T-helper 2 cell treated with Interferon-gamma antibody and Interleukin-4, amounts not matched to agents 5 μg/mL and 100 μg/mL, for 36 hours (primary cell): Measurements from ENCODE around the gene FAM217A.
"Not testable (repeated sequence)": the region's sequence is repeated elsewhere in the genome, so short reads cannot be mapped to it uniquely, and the experiment has no call there.

ENCODE experiments used
- DNase-seq: peaks from one replicate; pipeline ENCODE4 v3.0.0; 2021; ENCODE audit warnings: low spot score
- H3K27ac Mint-ChIP-seq: one replicate; pipeline ENCODE4 v1.8.0; 2021; ENCODE audit warnings: mild to moderate bottlenecking, mixed read lengths
- H3K27me3 Mint-ChIP-seq: one replicate; pipeline ENCODE4 v1.8.0; 2021; ENCODE audit warnings: low read depth, mixed read lengths
- H3K36me3 Mint-ChIP-seq: one replicate; pipeline ENCODE4 v1.8.0; 2021; ENCODE audit warnings: low read depth, mixed read lengths
- H3K4me1 Mint-ChIP-seq: one replicate; pipeline ENCODE4 v1.8.0; 2021; ENCODE audit warnings: low read depth, mixed read lengths
- H3K4me3 Mint-ChIP-seq: one replicate; pipeline ENCODE4 v1.8.0; 2022; ENCODE audit warnings: mild to moderate bottlenecking, moderate library complexity, mixed read lengths
- H3K9me3 Mint-ChIP-seq: one replicate; pipeline ENCODE4 v1.8.0; 2021; ENCODE audit warnings: mixed read lengths

The FAM217A gene

GRCh38 chr6:4078691-4079471, at the start of gene FAM217A:
FAM217A (minus strand) TSS chr6:4079137; CDS start chr6:4077414, 1,723 bp downstream.
- Mint-ChIP-seq H3K36me3 (no peaks in the 10 kb centered on the region), H3K27me3 (peaks cover 2% of the 10 kb centered on the region), H3K4me1 (no peaks in the 10 kb centered on the region), H3K4me3 (no peak within 1 kb of the TSS), H3K9me3 (no peaks in the 10 kb centered on the region), H3K27ac (no peak within 1 kb of the TSS)
- no peak for DNase-seq

- DNase-seq = no peak
- no peak overlapping the region for H3K27ac Mint-ChIP-seq
- no peak overlapping the region for H3K4me3 Mint-ChIP-seq
- no peaks in the 10 kb centered on the region for H3K4me1 Mint-ChIP-seq
- H3K36me3 Mint-ChIP-seq = peaks cover 61% of the 10 kb centered on the region
- peaks cover 5% of the 10 kb centered on the region for H3K9me3 Mint-ChIP-seq
- no peaks in the 10 kb centered on the region for H3K27me3 Mint-ChIP-seq
Measured at GRCh38 chr6:4128072-4128471, 49.1 kb upstream of the FAM217A start.

DNA sequence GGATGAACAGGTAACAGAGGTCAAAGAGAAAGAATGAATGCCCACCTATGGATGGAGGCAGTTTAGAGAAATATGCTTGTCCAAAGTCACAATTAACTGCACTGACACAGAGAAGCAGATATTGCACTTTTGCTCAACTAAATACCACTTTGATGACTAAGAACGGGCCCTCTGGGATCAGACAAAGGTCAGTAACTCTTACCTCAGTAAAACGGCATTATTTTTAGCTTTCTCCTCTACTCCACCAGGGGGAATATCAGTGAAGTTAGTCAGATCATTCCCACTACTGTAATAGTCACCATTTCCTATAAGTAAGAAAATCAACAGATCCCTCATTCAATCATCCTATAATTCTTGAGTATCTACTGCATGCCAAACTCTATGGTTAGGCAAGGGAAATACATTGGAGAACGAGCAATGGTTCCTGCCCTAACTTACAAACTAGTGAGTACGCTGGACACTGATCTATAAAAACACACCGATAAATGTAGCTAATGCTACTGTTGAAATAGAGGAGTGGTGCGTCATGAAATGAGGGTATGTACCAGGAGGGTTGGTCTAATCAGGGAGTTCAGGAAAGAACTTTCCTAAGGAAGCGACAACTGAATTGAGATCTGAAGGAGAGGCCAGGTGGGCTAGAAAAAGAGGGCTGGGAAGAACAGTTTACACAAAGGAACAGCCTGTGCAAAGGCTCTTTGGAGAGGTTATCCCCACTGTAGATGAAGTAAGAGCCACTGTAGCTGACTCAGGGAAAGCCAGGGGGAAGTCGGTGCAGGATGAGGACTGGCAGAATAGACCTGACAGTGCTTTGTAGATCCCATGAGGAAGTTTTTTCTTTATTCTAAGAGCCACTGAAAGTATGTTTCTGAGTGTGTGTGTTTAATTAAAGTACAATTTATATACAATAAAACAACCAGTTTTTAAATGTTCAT, 47.3 kb upstream of the FAM217A start:
- no peak overlapping the region for H3K27ac Mint-ChIP-seq
- no peaks in the 10 kb centered on the region for H3K4me1 Mint-ChIP-seq
- H3K9me3 Mint-ChIP-seq = peaks cover 3% of the 10 kb centered on the region
- H3K27me3 Mint-ChIP-seq = no peaks in the 10 kb centered on the region
- DNase-seq = no peak
- no peak overlapping the region for H3K4me3 Mint-ChIP-seq
- peaks cover 58% of the 10 kb centered on the region for H3K36me3 Mint-ChIP-seq

- peaks cover 57% of the 10 kb centered on the region for H3K36me3 Mint-ChIP-seq
- no peaks in the 10 kb centered on the region for H3K4me1 Mint-ChIP-seq
- H3K27me3 Mint-ChIP-seq = no peaks in the 10 kb centered on the region
- H3K4me3 Mint-ChIP-seq = no peak overlapping the region
- no peak overlapping the region for H3K27ac Mint-ChIP-seq
- peaks cover 5% of the 10 kb centered on the region for H3K9me3 Mint-ChIP-seq
- DNase-seq = no peak
Measured at GRCh38 chr6:4125500-4125899, 46.6 kb upstream of the FAM217A start.

DNA sequence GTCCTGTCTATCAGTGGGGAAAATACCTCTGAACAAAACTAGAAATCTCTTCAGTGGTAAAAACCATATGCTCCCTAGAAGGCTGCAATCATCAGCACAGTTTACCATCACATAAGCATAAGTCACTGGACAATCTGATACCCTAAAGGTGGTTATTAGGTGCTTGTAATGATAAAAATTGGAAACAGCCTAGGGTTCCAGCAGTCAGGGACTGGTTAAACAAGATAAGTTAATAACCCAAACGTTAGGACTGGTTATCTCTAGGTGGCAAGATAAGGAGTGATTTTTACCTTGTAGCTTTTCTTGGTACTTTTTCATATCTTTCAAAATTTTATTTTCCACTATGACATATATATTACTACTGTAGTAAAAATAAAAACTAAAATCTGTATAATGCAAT, 45.4 kb upstream of the FAM217A start:
- Mint-ChIP-seq H3K4me3 (no peak overlapping the region), H3K27me3 (no peaks in the 10 kb centered on the region)

GRCh38 chr6:4115741-4116140, 36.8 kb upstream of the FAM217A start:
- H3K27ac Mint-ChIP-seq = no peak overlapping the region
- no peak for DNase-seq
- no peaks in the 10 kb centered on the region for H3K4me1 Mint-ChIP-seq
- peaks cover 38% of the 10 kb centered on the region for H3K36me3 Mint-ChIP-seq
- no peak overlapping the region for H3K4me3 Mint-ChIP-seq
- H3K9me3 Mint-ChIP-seq = peaks cover 8% of the 10 kb centered on the region
- peaks cover 17% of the 10 kb centered on the region for H3K27me3 Mint-ChIP-seq

More for the DNA sequence above, 45.4 kb upstream of the FAM217A start:
- Mint-ChIP-seq H3K36me3 (peaks cover 50% of the 10 kb centered on the region), H3K4me1 (no peaks in the 10 kb centered on the region), H3K27ac (no peak overlapping the region), H3K9me3 (peaks cover 5% of the 10 kb centered on the region)
- DNase-seq = no peak

DNA sequence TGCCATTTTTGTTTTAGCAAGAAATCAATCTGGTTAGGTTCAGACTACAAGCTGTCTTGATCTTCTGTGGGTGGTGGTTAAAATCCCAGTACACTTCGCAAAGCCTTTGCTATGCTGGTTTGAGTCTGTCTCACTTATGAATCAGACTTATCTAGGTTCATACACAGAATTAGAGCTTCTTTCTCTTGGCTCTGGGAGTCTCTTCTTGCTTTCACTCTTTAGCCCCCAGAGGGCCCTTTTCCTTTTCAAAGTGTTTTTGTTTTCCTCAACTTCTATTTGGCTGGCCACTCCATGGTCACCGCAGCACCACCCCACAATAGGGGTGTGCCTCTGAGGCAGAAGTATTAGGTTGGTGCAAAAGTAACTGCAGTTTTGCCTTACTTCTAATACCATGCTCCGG, 35.2 kb upstream of the FAM217A start:
- Mint-ChIP-seq H3K9me3 (peaks cover 8% of the 10 kb centered on the region), H3K36me3 (peaks cover 32% of the 10 kb centered on the region), H3K4me3 (no peak overlapping the region), H3K4me1 (no peaks in the 10 kb centered on the region), H3K27me3 (peaks cover 24% of the 10 kb centered on the region), H3K27ac (no peak overlapping the region)
- no peak for DNase-seq

GRCh38 chr6:4113649-4114048, 34.7 kb upstream of the FAM217A start:
- Mint-ChIP-seq H3K4me3 (no peak overlapping the region), H3K4me1 (no peaks in the 10 kb centered on the region), H3K36me3 (peaks cover 31% of the 10 kb centered on the region), H3K9me3 (peaks cover 8% of the 10 kb centered on the region), H3K27ac (no peak overlapping the region), H3K27me3 (peaks cover 28% of the 10 kb centered on the region)
- no peak for DNase-seq

DNA sequence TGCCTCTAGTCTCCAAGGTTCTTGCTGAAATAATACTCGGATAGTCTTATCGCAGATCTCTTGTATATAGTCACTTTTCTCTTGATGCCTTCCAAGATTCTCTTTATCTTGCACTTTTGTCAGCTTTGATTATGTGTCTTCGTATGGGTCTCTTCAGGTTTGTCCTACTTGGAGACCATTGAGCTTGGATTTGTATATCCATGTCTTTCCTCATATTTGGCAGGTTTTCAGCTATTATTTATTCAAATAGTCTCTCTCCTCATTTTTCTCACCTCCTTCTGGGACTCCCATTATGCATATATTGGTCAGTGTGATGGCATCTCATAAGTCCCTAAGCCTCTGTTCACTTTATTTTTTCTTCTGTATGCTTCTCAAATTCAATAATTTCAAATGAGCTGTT, 33.4 kb upstream of the FAM217A start:
- Mint-ChIP-seq H3K27ac (no peak overlapping the region), H3K4me3 (no peak overlapping the region), H3K27me3 (peaks cover 35% of the 10 kb centered on the region), H3K9me3 (peaks cover 8% of the 10 kb centered on the region), H3K36me3 (peaks cover 28% of the 10 kb centered on the region), H3K4me1 (no peaks in the 10 kb centered on the region)
- DNase-seq = no peak

- not testable (repeated sequence) for H3K4me1 Mint-ChIP-seq, H3K36me3 Mint-ChIP-seq, DNase-seq, H3K9me3 Mint-ChIP-seq, H3K4me3 Mint-ChIP-seq, H3K27ac Mint-ChIP-seq
- H3K27me3 Mint-ChIP-seq = peaks cover 47% of the 10 kb centered on the region
Measured at GRCh38 chr6:4109363-4109815, 30.5 kb upstream of the FAM217A start.

- Mint-ChIP-seq H3K27ac (no peak overlapping the region), H3K9me3 (peaks cover 8% of the 10 kb centered on the region), H3K27me3 (peaks cover 47% of the 10 kb centered on the region), H3K4me3 (no peak overlapping the region), H3K4me1 (no peaks in the 10 kb centered on the region), H3K36me3 (peaks cover 5% of the 10 kb centered on the region)
- no peak for DNase-seq
Measured at GRCh38 chr6:4108561-4109093, 29.7 kb upstream of the FAM217A start.

DNA sequence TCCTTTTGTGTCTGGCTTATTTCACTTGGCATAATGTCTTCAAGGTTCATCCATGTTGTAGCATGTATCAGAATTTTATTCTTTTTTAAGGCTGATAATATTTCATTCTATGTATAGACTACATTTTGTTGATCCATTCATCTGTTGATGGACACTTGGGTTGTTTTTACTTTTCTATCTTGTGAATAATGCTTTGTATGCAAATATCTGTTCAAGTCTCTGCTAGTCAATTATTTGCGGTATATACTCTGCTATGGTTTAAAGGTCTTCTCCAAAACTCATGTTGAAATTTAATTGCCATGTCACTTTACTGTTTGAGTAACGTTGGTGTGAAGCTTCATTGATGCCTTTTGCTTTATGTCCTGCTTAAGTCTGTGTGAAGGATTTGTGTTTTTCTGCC, 28.9 kb upstream of the FAM217A start:
- peaks cover 47% of the 10 kb centered on the region for H3K27me3 Mint-ChIP-seq
- H3K9me3 Mint-ChIP-seq = peaks cover 7% of the 10 kb centered on the region
- H3K4me3 Mint-ChIP-seq = no peak overlapping the region
- H3K27ac Mint-ChIP-seq = no peak overlapping the region
- H3K36me3 Mint-ChIP-seq = peaks cover 3% of the 10 kb centered on the region
- H3K4me1 Mint-ChIP-seq = no peaks in the 10 kb centered on the region
- no peak for DNase-seq

DNA sequence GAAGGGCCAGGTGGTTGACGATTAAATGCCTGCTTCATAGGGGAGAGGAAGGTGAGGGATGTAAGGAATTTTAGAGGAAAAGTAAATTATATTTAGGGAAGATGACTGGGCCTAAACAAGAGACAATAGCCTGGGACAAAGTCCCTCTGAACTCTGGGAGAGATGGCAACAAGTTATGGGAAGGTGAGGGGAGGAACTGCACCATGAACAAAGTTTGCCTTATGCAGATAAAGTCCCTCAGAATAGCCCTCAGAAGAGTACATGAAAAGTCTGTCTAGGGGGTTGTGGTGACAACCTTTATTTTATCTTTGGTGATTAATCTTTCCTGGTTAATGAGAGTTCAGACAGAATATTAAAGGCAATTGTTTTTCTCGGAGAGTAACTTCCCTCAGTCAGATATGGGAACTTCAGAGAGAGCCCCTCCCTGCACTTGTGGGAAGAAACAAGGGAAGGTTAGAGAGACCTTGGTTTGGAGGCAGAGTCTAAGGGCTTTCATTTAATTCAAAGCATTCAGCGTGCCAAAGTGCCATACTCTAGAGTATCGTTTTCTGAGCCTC, 27.1 kb upstream of the FAM217A start:
- Mint-ChIP-seq H3K4me1 (no peaks in the 10 kb centered on the region), H3K36me3 (no peaks in the 10 kb centered on the region), H3K4me3 (no peak overlapping the region), H3K9me3 (no peaks in the 10 kb centered on the region), H3K27me3 (peaks cover 33% of the 10 kb centered on the region), H3K27ac (no peak overlapping the region)
- DNase-seq = no peak

DNA sequence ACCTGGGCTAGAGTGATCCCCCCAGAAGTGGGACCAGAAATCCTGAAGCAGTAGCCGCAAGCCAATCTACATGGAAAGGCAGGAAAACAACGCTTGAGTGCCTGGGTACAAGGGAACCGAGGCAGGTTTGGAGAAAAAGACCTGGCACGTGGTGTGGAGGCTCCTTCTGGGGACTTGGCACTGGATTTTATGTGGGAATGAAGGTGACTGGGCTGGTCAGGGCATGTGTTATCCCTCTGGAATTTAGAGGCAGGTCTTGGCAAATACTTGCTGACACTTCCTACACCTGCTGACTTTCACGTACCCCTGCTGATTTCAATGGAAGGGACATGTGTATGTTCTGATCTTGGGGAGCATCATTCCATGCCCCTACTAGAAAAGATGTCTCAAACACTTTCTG, 25.0 kb upstream of the FAM217A start:
- no peak overlapping the region for H3K4me3 Mint-ChIP-seq
- H3K4me1 Mint-ChIP-seq = no peaks in the 10 kb centered on the region
- DNase-seq = no peak
- no peaks in the 10 kb centered on the region for H3K9me3 Mint-ChIP-seq
- no peaks in the 10 kb centered on the region for H3K36me3 Mint-ChIP-seq
- peaks cover 24% of the 10 kb centered on the region for H3K27me3 Mint-ChIP-seq
- H3K27ac Mint-ChIP-seq = no peak overlapping the region
